T follicular helper cell (primary cell): ENCODE results near the gene DMKN.
A peak's percentile ranks its signal among the peaks of the same experiment; 100 is the strongest.

Source experiments
- DNase-seq: peaks from one replicate; pipeline ENCODE4 v3.0.0-alpha.2; 2020; ENCODE audit warnings: low read depth

The DMKN gene

GRCh38 chr19:35549879-35550523 is 36.6 kb upstream of the DMKN start:
- no peak for DNase-seq

GRCh38 chr19:35549174-35549788 is 35.8 kb upstream of the DMKN start:
- DNase-seq: peak; percentile 32

- DNase-seq: no peak
Measured at GRCh38 chr19:35546532-35546931, 33.1 kb upstream of the DMKN start.

- DNase-seq: no peak
Measured at GRCh38 chr19:35545855-35546381, 32.5 kb upstream of the DMKN start.

GRCh38 chr19:35545001-35545854 is 31.8 kb upstream of the DMKN start, which contains the start of gene TMEM147:
Gene TMEM147, plus strand, starts transcription at chr19:35545626. Its CDS starts 114 bp downstream, at chr19:35545740.
- peak; percentile 47 for DNase-seq

GRCh38 chr19:35544110-35544802 is 30.8 kb upstream of the DMKN start:
- no peak for DNase-seq

GRCh38 chr19:35543280-35544109 is 30.0 kb upstream of the DMKN start:
- DNase-seq: no peak

GRCh38 chr19:35542209-35542608 is 28.8 kb upstream of the DMKN start:
- no peak for DNase-seq

- no peak for DNase-seq
Measured at GRCh38 chr19:35540356-35540927, 27.0 kb upstream of the DMKN start.

- no peak for DNase-seq
Measured at GRCh38 chr19:35539850-35540249, 26.4 kb upstream of the DMKN start.

- DNase-seq: no peak
Measured at GRCh38 chr19:35539314-35539713, 25.9 kb upstream of the DMKN start.

- no peak for DNase-seq
Measured at GRCh38 chr19:35534803-35535480, 21.5 kb upstream of the DMKN start.

GRCh38 chr19:35533822-35534392 is 20.5 kb upstream of the DMKN start:
- DNase-seq: peak; percentile 21

GRCh38 chr19:35533201-35533821 is 19.9 kb upstream of the DMKN start, which contains the start of gene GAPDHS:
Gene GAPDHS, plus strand, starts transcription at chr19:35533456. Its CDS starts 72 bp downstream, at chr19:35533528.
- DNase-seq: no peak

GRCh38 chr19:35531291-35531690 is 17.8 kb upstream of the DMKN start:
- no peak for DNase-seq

GRCh38 chr19:35529241-35530218 is 16.1 kb upstream of the DMKN start:
- DNase-seq: no peak

GRCh38 chr19:35528218-35529038 is 15.0 kb upstream of the DMKN start, which contains the start of gene SBSN:
Gene SBSN, minus strand, starts transcription at chr19:35528311. Its CDS starts 30 bp downstream, at chr19:35528281.
- DNase-seq: no peak
